ENCODE results near the gene TBX19. TPM values are rescaled to one million over a fixed set of nuclear protein-coding genes. Genes with fewer than 3 reads are reported as not detected.

Gene TBX19
- total and polyA plus RNA-seq, 2 experiments from 2014 or later: 0.57 to 1.9 TPM

DNA sequence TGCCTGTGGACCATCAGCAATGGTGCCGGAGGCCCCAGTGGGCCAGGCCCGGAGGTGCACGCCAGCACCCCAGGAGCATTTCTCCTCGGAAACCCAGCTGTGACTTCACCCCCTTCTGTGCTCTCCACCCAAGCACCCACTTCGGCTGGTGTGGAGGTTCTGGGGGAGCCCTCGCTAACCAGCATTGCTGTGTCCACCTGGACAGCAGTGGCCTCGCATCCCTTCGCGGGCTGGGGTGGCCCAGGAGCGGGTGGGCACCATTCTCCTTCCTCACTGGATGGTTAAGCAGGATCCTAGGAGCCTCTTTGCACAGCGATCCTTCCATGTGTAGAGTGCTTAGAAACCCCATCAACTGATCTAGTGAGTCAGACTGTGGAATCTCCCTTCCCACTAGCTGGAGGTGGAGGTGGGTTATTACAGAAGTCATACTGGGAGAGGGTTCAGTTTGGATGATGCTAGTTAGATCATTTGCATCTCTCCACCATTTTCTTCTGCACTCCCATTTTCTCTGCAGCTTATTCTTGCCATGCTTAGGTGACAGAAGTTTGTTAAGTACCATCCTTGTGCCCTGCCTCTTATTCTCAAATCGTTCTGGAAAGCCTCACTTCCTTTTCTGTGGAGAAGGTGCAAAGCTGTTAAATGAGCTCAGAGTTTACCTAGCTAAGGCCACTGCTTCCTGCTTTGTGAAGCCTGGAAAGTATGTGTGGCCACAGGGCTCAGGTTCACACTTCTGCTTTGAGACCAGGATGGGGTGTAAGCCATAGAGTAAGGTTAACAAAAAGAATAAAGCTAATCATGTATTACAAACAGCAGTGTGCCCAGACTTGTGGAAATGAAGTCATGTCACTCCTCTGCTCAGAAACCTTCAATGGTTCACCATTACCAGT lies 32.3 kb downstream of the TBX19 start:
- H3K79me2 ChIP-seq: no peaks in the 10 kb centered on the region
- TF ChIP-seq EZH2phosphoT487 (IDR thresholded peaks at IDR 0.05; ENCODE audit: low read depth, severe bottlenecking, unreplicated experiment) (no peak), EZH2 (IDR thresholded peaks at IDR 0.05; ENCODE audit: borderline replicate concordance) (no peak)
- TF ChIP-seq, protein P1, sequence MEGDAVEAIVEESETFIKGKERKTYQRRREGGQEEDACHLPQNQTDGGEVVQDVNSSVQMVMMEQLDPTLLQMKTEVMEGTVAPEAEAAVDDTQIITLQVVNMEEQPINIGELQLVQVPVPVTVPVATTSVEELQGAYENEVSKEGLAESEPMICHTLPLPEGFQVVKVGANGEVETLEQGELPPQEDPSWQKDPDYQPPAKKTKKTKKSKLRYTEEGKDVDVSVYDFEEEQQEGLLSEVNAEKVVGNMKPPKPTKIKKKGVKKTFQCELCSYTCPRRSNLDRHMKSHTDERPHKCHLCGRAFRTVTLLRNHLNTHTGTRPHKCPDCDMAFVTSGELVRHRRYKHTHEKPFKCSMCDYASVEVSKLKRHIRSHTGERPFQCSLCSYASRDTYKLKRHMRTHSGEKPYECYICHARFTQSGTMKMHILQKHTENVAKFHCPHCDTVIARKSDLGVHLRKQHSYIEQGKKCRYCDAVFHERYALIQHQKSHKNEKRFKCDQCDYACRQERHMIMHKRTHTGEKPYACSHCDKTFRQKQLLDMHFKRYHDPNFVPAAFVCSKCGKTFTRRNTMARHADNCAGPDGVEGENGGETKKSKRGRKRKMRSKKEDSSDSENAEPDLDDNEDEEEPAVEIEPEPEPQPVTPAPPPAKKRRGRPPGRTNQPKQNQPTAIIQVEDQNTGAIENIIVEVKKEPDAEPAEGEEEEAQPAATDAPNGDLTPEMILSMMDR (IDR thresholded peaks at IDR 0.05; ENCODE audit: poor library complexity): no peak
- WGBS (ENCODE audit: low lambda C conversion rate, missing lambda C conversion rate): 91% methylated on average over 12 of the region's 12 CpGs
- no peak overlapping the region for H3K4me2 ChIP-seq
- no peak overlapping the region for H3K4me3 ChIP-seq
- no peak overlapping the region for H2AFZ ChIP-seq
- no peaks in the 10 kb centered on the region for H3K4me1 ChIP-seq (ENCODE audit: insufficient read depth)
- no peaks in the 10 kb centered on the region for H4K20me1 ChIP-seq (ENCODE audit: insufficient read depth, poor library complexity, severe bottlenecking)
- no peak overlapping the region for H3K27ac ChIP-seq
- H3K36me3 ChIP-seq (replicated peaks; ENCODE audit: insufficient read depth, low read depth): no peaks in the 10 kb centered on the region
- H3K9me3 ChIP-seq (ENCODE audit: low read depth): no peaks in the 10 kb centered on the region
- no peak for DNase-seq (ENCODE audit: low spot score)
- no peaks in the 10 kb centered on the region for H3K27me3 ChIP-seq
- H3K9me2 ChIP-seq (replicated peaks; ENCODE audit: insufficient read depth): no peaks in the 10 kb centered on the region

DNA sequence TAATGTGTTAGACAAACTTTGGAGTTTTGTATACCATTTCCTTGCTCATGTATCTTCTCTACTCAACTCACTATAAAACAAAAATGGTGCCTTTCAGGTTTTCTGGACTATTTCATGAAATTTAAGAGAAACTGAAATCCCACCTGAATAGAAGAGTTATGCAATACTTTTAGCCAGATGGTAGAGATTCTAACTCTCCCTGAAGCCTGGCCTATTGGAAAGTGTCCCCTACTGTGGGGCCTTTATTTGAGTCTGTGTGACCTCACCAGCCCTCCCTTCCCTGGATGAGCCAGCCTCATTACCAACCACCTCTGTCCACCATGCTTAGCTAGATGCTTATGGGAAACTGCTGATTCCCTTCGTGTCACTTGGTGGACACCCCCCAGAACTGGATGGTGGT lies 35.5 kb downstream of the TBX19 start:
- Histone ChIP-seq H3K27me3 (no peaks in the 10 kb centered on the region), H3K4me2 (no peak overlapping the region), H4K20me1 (ENCODE audit: insufficient read depth, poor library complexity, severe bottlenecking) (no peaks in the 10 kb centered on the region), H3K9me3 (ENCODE audit: low read depth) (no peaks in the 10 kb centered on the region), H3K4me3 (no peak overlapping the region), H3K79me2 (no peaks in the 10 kb centered on the region), H2AFZ (no peak overlapping the region), H3K36me3 (replicated peaks; ENCODE audit: insufficient read depth, low read depth) (no peaks in the 10 kb centered on the region), H3K27ac (no peak overlapping the region), H3K4me1 (ENCODE audit: insufficient read depth) (peaks cover 6% of the 10 kb centered on the region), H3K9me2 (replicated peaks; ENCODE audit: insufficient read depth) (no peaks in the 10 kb centered on the region)
- TF ChIP-seq EZH2 (IDR thresholded peaks at IDR 0.05; ENCODE audit: borderline replicate concordance) (no peak), EZH2phosphoT487 (IDR thresholded peaks at IDR 0.05; ENCODE audit: low read depth, severe bottlenecking, unreplicated experiment) (no peak)
- TF ChIP-seq, protein P1 (IDR thresholded peaks at IDR 0.05; ENCODE audit: poor library complexity): no peak
- WGBS (ENCODE audit: low lambda C conversion rate, missing lambda C conversion rate): 89% methylated on average over 1 of the region's 1 CpG
- no peak for DNase-seq (ENCODE audit: low spot score)

DNA sequence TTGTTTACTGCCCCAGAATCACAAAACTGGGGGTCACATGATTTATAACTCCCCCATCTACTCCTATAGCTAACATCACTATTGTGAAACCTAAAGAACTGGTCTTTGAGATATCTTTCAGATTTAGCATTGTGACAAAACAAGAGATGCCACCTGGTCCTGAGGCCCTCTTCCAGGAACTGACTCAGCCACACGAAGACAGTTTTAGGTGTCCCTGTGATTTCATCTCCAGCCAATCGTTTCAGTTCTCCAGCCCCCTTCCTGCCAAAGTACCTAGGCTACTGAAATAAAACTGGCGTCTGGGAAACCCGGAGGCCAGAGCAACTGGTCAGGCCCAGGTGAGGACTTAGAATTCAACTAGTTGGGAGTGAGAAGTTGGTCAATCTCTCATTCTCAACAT lies 36.6 kb downstream of the TBX19 start:
- no peaks in the 10 kb centered on the region for H3K36me3 ChIP-seq (replicated peaks; ENCODE audit: insufficient read depth, low read depth)
- H3K27me3 ChIP-seq: no peaks in the 10 kb centered on the region
- no peak for DNase-seq (ENCODE audit: low spot score)
- no peaks in the 10 kb centered on the region for H3K9me2 ChIP-seq (replicated peaks; ENCODE audit: insufficient read depth)
- H3K9me3 ChIP-seq (ENCODE audit: low read depth): no peaks in the 10 kb centered on the region
- no peaks in the 10 kb centered on the region for H4K20me1 ChIP-seq (ENCODE audit: insufficient read depth, poor library complexity, severe bottlenecking)
- no peak overlapping the region for H3K4me3 ChIP-seq
- H3K27ac ChIP-seq: no peak overlapping the region
- peaks cover 6% of the 10 kb centered on the region for H3K4me1 ChIP-seq (ENCODE audit: insufficient read depth)
- H2AFZ ChIP-seq: no peak overlapping the region
- H3K79me2 ChIP-seq: no peaks in the 10 kb centered on the region
- TF ChIP-seq, protein P1 (IDR thresholded peaks at IDR 0.05; ENCODE audit: poor library complexity): no peak
- TF ChIP-seq EZH2 (IDR thresholded peaks at IDR 0.05; ENCODE audit: borderline replicate concordance): no peak
- no peak for TF ChIP-seq EZH2phosphoT487 (IDR thresholded peaks at IDR 0.05; ENCODE audit: low read depth, severe bottlenecking, unreplicated experiment)
- 77% methylated on average over 4 of the region's 4 CpGs for whole genome bisulfite sequencing (ENCODE audit: low lambda C conversion rate, missing lambda C conversion rate)
- no peak overlapping the region for H3K4me2 ChIP-seq

All from hepatocyte (in vitro differentiated cells).